Mucosa of rectum (tissue), 2 donors: Measurements from ENCODE around the gene ABHD5.
A peak's percentile ranks its signal among the peaks of the same experiment; 100 is the strongest.

Experiments
- H3K27ac ChIP-seq, 2 donors: one replicate each; pipeline ENCODE4 v1.7.0; 2013; ENCODE audit warnings: inconsistent platforms in 2 of 2, low read depth in 2 of 2, low read length in 2 of 2
- H3K27me3 ChIP-seq, 2 donors: one replicate each; pipeline ENCODE4 v1.7.0; 2013; ENCODE audit warnings: low read length in 2 of 2; ENCODE audit not compliant: control insufficient read depth in 2 of 2, insufficient read depth in 2 of 2
- H3K36me3 ChIP-seq, 2 donors: one replicate each; pipeline ENCODE4 v1.7.0; 2013; ENCODE audit warnings: low read length in 2 of 2; ENCODE audit not compliant: control insufficient read depth in 2 of 2, insufficient read depth in 2 of 2
- H3K4me1 ChIP-seq, 2 donors: one replicate each; pipeline ENCODE4 v1.7.0; 2013; ENCODE audit warnings: low read length in 2 of 2, mild to moderate bottlenecking in 1 of 2; ENCODE audit not compliant: control insufficient read depth in 2 of 2, insufficient read depth in 2 of 2
- H3K4me3 ChIP-seq, 2 donors: one replicate each; pipeline ENCODE4 v1.7.0; 2013; ENCODE audit warnings: low read length in 2 of 2
- H3K9ac ChIP-seq, 2 donors: one replicate each; pipeline ENCODE4 v1.7.0; 2013; ENCODE audit warnings: low read length in 2 of 2, low read depth in 1 of 2, mild to moderate bottlenecking in 1 of 2
- H3K9me3 ChIP-seq, 2 donors: one replicate each; pipeline ENCODE4 v1.7.0; 2013; ENCODE audit warnings: low read length in 2 of 2; ENCODE audit not compliant: control insufficient read depth in 2 of 2
- donor health status: healthy.
- donor health status: Normal muscosa, but diverticular disease.

ABHD5 gene

DNA sequence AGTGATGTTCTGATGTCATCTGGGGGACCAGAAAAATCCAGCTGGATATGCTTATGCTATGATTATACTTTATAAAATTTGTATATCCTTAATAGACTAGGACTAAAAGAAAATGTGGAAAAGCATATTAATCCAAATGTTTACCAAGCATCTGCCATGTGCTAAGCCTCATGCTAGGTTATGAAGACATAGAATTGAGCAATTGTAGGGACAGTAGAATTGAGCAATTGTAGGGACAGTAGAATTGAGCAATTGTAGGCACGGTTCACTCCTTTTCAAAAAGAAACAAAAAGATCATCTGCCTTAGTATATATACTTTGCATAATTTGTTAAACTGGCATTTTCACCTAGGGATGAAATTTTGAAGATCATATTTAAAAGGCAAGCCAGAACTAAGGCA lies 18.3 kb downstream of the ABHD5 start:
- Histone ChIP-seq H3K27ac (no peak overlapping the region), H3K36me3 (peaks cover 17% of the 10 kb centered on the region in 2 donors), H3K4me3 (no peak overlapping the region)

DNA sequence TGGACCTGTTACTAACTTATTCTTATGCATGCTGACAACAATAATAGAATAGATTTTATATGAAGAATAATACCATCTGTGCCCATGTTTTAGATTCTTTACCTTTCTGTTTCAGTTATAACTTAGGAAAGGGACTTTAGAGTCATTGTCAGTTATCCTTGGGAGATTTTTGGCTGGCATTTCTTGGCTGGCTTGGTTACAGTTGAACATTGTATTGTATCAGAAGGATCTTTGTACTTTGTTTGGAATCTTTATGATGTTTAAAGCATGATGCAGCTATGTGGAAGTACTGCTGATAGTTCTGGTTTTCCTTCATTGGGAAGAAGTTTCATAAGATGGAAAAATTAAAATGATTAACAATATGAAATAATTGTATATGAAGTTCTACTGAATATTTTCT lies 19.9 kb downstream of the ABHD5 start:
- Histone ChIP-seq H3K27me3 (no peaks in the 10 kb centered on the region), H3K27ac (no peak overlapping the region), H3K4me1 (no peaks in the 10 kb centered on the region), H3K9ac (no peak overlapping the region), H3K4me3 (no peak overlapping the region), H3K9me3 (no peaks in the 10 kb centered on the region), H3K36me3 (peaks cover 17% of the 10 kb centered on the region in 2 donors)

More for the DNA sequence above, 18.3 kb downstream of the ABHD5 start:
- Histone ChIP-seq H3K9me3 (no peaks in the 10 kb centered on the region), H3K4me1 (no peaks in the 10 kb centered on the region), H3K27me3 (no peaks in the 10 kb centered on the region), H3K9ac (no peak overlapping the region)

DNA sequence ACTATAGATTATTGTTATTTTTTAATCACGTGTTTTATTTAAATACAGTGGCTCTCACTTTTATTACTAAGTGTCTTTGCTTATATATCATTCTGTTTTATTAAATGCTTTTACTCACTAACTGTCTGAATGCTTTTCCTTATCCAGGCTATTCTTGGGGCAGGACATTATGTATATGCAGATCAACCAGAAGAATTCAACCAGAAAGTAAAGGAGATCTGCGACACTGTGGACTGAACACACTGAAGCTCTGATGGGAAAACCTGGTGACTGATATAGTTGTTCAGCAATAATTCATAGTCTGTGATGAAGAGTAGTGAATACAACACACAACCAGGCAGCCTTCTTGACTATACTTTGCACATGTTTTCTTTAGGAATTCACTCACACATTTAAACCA lies 27.6 kb downstream of the ABHD5 start:
- H3K4me3 ChIP-seq = no peak overlapping the region
- H3K4me1 ChIP-seq = no peaks in the 10 kb centered on the region
- no peak overlapping the region for H3K27ac ChIP-seq
- H3K9me3 ChIP-seq = no peaks in the 10 kb centered on the region
- H3K27me3 ChIP-seq = no peaks in the 10 kb centered on the region
- H3K9ac ChIP-seq = no peak overlapping the region
- H3K36me3 ChIP-seq = peaks cover 20 to 26% of the 10 kb centered on the region in 2 donors

DNA sequence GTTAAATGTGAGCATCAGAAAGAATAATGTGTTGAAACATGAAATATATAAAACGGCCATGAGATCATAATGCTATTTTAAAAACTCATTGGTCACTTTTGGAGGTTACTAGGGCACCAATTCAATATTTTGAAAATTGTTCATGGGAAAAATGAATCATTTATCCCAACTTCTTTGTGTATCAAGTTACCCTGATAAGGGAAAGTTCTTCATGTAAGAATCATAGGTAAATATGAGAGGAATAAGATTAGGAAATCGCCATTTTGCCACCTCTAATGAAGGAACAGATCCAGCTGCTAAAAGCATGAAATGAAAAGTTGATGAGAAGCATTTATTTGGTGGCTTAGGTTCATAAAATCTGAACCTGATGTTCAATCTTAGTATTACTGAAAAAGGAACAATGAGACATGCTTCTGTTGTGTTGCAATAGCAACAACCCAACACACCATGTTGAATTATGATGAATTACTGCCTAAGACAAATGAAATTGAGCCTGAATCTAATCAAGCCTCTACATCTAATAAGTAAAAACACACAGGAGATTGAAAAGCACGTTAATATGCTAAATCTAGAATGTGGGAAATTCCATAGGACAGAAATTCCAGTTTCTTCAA lies 32.5 kb downstream of the ABHD5 start:
- H3K27ac ChIP-seq = no peak overlapping the region
- H3K9me3 ChIP-seq = no peaks in the 10 kb centered on the region
- H3K36me3 ChIP-seq = peaks cover 3 to 24% of the 10 kb centered on the region in 2 donors
- no peak overlapping the region for H3K9ac ChIP-seq
- H3K4me1 ChIP-seq = no peaks in the 10 kb centered on the region
- H3K4me3 ChIP-seq = no peak overlapping the region
- no peaks in the 10 kb centered on the region for H3K27me3 ChIP-seq

DNA sequence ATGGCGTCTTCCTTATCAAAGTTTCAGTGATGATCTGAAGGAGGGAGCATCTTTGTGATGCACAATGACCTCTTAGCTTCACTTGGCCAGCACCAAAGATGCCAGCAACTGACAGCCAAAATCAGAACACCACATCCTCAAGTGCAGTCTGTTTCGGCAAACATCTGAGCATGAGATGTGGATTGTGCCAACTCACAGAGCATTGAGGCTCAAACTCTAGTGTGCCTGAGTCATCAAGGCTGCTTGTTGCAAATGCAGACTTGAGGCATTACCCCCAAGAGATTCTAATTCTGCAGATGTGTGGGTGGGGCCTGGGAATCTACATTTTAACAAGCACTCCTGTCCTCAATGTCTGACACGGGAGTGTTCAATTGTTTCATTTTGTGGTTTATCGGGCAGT lies 35.8 kb downstream of the ABHD5 start:
- Histone ChIP-seq H3K4me1 (peaks cover 6 to 17% of the 10 kb centered on the region in 2 donors), H3K9ac (no peak overlapping the region), H3K9me3 (no peaks in the 10 kb centered on the region), H3K27me3 (no peaks in the 10 kb centered on the region), H3K4me3 (no peak overlapping the region), H3K27ac (no peak overlapping the region), H3K36me3 (peaks cover 0 to 9% of the 10 kb centered on the region in 2 donors)

DNA sequence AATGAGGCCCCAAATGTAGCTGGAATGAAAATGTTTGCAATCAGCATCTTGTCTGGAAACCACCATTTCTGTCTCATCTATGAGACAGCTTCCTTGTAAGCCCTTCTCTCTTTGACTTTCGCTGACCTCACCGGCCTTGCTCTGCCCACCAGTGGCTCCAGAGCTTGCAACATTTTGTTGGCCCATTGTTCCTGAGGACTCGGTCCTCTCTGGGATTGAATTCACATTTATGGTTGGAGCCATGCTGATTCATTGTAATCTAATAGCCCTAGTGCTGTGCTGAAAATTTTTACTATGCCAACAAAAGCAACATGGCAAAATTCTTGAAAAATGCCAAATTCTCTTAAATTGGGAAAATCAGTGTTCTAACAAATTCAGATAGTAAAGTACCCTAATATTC lies 37.2 kb downstream of the ABHD5 start:
- H3K9ac ChIP-seq = no peak overlapping the region
- H3K27ac ChIP-seq = no peak overlapping the region
- no peak overlapping the region for H3K4me3 ChIP-seq
- no peaks in the 10 kb centered on the region for H3K27me3 ChIP-seq
- no peaks in the 10 kb centered on the region for H3K9me3 ChIP-seq
- H3K36me3 ChIP-seq = peaks cover 0 to 11% of the 10 kb centered on the region in 2 donors
- H3K4me1 ChIP-seq = peaks cover 6 to 17% of the 10 kb centered on the region in 2 donors

DNA sequence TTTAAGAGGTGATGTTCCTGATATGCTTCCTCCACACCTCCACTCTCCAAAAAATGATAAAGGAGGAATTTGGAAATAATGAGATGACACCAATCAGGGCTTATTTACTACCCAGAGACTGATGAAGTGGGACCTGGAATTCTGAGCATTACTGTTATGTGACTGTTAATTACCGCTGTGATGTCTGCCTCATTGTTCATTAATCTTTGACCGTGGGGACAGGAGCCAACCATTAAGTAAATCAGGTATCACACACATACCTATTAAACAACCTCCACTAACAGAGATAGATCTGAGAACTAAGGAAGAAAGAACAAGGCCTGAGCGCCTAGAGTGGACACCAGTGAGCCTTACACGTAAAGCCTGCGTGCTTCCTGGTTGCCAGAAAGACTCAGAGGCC lies 37.7 kb downstream of the ABHD5 start:
- Histone ChIP-seq H3K27me3 (no peaks in the 10 kb centered on the region), H3K27ac (peak overlapping the region; percentile 60 to 80), H3K9ac (no peak overlapping the region), H3K4me3 (peak overlapping the region in 1 of 2 donors; percentile 6), H3K36me3 (peaks cover 0 to 11% of the 10 kb centered on the region in 2 donors), H3K9me3 (no peaks in the 10 kb centered on the region), H3K4me1 (peaks cover 6 to 17% of the 10 kb centered on the region in 2 donors)

DNA sequence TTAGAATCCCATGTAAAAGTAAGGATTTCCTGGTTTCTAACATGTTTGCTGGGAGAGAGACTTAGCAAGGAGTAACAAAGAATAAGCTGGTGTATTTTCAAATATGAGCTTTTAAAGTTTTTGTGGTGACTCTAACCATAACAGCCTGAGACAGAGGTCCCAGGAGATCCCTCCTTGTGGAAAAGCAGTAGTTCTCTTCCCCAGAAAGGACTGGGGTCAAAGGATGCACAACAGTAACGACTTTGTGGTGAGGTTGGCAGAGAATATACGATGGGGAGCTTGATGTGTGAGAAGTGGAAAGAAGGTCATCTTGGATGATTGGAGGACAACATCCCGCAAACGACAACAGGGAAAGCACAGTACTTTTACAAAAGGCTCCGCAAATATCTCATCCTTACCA lies 38.2 kb downstream of the ABHD5 start:
- H3K27me3 ChIP-seq = no peaks in the 10 kb centered on the region
- H3K36me3 ChIP-seq = peaks cover 0 to 12% of the 10 kb centered on the region in 2 donors
- H3K9ac ChIP-seq = no peak overlapping the region
- no peaks in the 10 kb centered on the region for H3K9me3 ChIP-seq
- peaks cover 6 to 17% of the 10 kb centered on the region in 2 donors for H3K4me1 ChIP-seq
- H3K27ac ChIP-seq = peak overlapping the region; percentile 80 to 81
- H3K4me3 ChIP-seq = peak overlapping the region in 1 of 2 donors; percentile 6

DNA sequence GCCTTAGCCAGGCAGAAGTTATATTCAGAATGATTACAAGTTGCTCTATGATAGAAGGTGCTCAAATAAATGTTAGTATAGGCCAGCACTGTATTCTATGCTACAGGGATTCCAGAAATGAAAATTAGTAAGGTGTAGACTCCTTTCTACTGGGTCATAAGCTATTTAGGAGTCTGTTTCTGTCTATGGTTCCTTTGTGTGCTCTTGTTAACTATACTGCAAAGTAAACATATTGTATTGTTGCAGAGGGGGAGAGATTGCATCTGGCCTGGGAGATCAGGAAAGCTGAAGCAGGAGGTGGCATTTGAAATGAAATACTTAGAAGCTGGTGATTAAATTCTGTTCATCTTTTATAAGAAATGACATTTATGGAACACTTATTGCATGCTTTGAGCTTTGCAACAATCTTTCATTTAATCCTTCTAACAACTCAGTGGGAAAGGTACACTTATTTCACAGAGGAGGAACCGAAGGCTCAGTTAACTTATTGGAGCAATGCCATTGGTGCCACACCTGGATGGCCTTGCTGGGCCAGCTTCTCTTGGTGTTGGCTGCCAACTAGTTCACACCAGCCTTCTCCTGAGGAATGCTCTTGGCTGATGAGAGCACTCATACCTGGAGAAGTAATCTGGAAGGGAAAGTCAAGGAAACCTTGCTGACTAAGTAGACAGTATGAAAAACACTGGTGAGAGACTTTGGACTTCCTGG lies 39.1 kb downstream of the ABHD5 start:
- Histone ChIP-seq H3K4me3 (peak overlapping the region in 1 of 2 donors; percentile 29), H3K9me3 (no peaks in the 10 kb centered on the region), H3K27ac (peak overlapping the region; percentile 80 to 81), H3K27me3 (no peaks in the 10 kb centered on the region), H3K36me3 (peaks cover 0 to 10% of the 10 kb centered on the region in 2 donors), H3K9ac (peak overlapping the region in 1 of 2 donors; percentile 5), H3K4me1 (peaks cover 6 to 17% of the 10 kb centered on the region in 2 donors)

DNA sequence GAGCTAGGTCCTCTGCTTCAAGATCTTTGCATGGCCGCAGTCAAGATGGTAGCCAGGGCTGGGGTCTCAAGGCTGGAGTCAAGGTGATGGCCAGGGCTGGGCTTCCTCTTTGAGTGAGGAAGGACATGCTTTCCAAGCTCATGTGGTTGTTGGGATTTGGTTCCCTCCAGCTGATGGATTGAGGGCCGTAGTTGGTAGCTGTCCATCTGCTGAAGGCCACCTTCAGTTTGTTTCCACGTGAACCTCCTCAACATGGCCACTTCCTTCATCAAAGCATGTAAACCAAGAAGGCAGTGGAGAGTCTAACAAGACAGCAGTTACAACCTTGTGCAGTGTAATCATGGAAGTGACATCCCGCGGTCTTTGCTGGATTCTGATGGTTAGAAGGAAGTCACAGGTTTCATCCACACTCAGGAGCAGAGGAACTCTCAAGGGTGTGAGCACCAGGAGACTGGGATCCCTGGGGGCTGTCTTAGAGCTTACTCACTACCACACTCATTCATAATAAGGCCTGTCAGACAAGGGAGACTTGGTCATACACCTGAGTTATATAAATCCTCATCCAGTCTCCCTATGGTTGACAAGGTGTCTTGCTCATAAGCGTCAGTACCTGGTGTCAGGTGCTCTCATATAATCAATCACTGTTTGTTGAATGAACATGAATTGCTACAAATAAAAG lies 42.1 kb downstream of the ABHD5 start:
- H3K9me3 ChIP-seq = no peaks in the 10 kb centered on the region
- H3K4me1 ChIP-seq = peaks cover 13 to 26% of the 10 kb centered on the region in 2 donors
- H3K36me3 ChIP-seq = peaks cover 0 to 6% of the 10 kb centered on the region in 2 donors
- H3K9ac ChIP-seq = no peak overlapping the region
- H3K27me3 ChIP-seq = no peaks in the 10 kb centered on the region
- H3K4me3 ChIP-seq = no peak overlapping the region
- no peak overlapping the region for H3K27ac ChIP-seq
